ENCODE measurements around the gene NCMAP. TPM values are rescaled to one million over a fixed set of nuclear protein-coding genes. Genes with fewer than 3 reads are reported as not detected.

Gene NCMAP
- total and polyA plus RNA-seq, 2 of the 4 experiments (the other 2 are of a cell fraction) = not detected

DNA sequence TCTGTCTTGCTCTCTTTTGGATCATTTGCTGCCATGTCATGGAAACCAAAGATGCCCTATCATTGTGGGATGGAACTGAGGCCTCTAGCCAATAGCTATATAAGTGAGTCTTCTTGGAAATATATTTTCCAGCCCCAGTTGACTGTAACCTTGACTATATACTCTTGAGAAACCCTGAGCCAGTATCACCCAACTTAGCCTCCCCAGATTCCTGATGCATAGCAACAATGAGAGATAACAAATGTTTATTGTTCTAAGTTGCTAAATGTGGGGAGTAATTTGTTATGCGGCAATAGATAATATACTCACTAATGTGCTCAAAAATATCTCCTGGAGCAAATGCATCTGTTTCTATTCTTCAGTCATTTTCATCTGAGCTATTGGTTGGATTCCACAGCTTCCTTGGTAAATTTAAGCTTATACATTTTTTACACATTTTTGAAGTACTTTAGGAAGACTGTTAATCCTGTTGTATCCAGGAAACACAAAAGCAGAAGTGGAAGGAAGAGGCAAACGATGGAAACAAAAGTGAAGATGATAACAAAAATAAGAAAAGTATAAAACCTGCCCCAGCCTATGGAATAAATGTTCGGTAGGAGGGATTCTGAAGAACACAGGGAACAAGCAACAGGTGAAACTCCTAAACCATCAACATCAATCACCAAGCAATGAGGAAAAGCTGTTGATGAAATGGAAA, 80.9 kb downstream of the NCMAP start:
- H3K27me3 ChIP-seq (ENCODE audit: control insufficient read depth, insufficient read depth, low read length) = peaks cover 14% of the 10 kb centered on the region
- H3K4me3 ChIP-seq (ENCODE audit: insufficient read depth, low read depth, low read length) = no peak overlapping the region
- no peak overlapping the region for H3K56ac ChIP-seq (ENCODE audit: extremely low read depth, insufficient read depth, low read length)
- no peak overlapping the region for H3K27ac ChIP-seq (ENCODE audit: insufficient read depth, low read length)
- WGBS, 2 experiments (ENCODE audit: extremely low coverage in 2 of 2, insufficient read length in 1 of 2) = no CpG with 5 or more reads among the region's 3 CpGs
- POLR2A ChIA-PET (ENCODE audit: unreplicated experiment) = no interaction called here
- H3K9me3 ChIP-seq (ENCODE audit: control insufficient read depth, insufficient read depth, low read length) = no peaks in the 10 kb centered on the region
- H3K23ac ChIP-seq (ENCODE audit: low read depth, low read length) = no peak overlapping the region
- no peak overlapping the region for H2BK5ac ChIP-seq (ENCODE audit: low read depth, low read length, poor library complexity, severe bottlenecking)
- H2BK120ac ChIP-seq (ENCODE audit: low read depth, low read length) = no peak overlapping the region
- dilution Hi-C loops (cut with HindIII; ENCODE audit: low sequenced_read_pairs, unreplicated experiment) = no loop called here
- peaks cover 5% of the 10 kb centered on the region for H3K4me1 ChIP-seq (ENCODE audit: control insufficient read depth, insufficient read depth, low read length)
- no peak overlapping the region for H3K4me2 ChIP-seq (ENCODE audit: low read depth, low read length)
- intact Hi-C loops (cut with micrococcal nuclease) = loop anchor here (5.0 kb wide), 1 partner anchor 95 kb away; no protein-coding TSS in a partner anchor
- ATAC-seq (ENCODE audit: low read depth) (no peak), DNase-seq (no peak)
- no peak overlapping the region for H2BK15ac ChIP-seq (ENCODE audit: low read depth, low read length)
- H3K9me1 ChIP-seq (ENCODE audit: insufficient read depth, low read length) = peaks cover 6% of the 10 kb centered on the region
- H3K14ac ChIP-seq (replicated peaks; ENCODE audit: low read depth, low read length) = no peak overlapping the region
- no peak overlapping the region for H3K9ac ChIP-seq (ENCODE audit: low read depth, low read length)
- CTCF ChIA-PET = interaction anchor here (0.7 to 1.2 kb wide), 2 partner anchors 95 to 793 kb away, joined by 3 read pairs; no protein-coding TSS in a partner anchor
- H2BK20ac ChIP-seq (ENCODE audit: low read depth, low read length) = no peak overlapping the region
- H3K79me1 ChIP-seq (ENCODE audit: low read depth in 1 of 2, low read length in 2 of 2) = peaks cover 5 to 7% of the 10 kb centered on the region in 2 experiments; a peak in 3 of 4 replicates
- TF ChIP-seq, protein P1, sequence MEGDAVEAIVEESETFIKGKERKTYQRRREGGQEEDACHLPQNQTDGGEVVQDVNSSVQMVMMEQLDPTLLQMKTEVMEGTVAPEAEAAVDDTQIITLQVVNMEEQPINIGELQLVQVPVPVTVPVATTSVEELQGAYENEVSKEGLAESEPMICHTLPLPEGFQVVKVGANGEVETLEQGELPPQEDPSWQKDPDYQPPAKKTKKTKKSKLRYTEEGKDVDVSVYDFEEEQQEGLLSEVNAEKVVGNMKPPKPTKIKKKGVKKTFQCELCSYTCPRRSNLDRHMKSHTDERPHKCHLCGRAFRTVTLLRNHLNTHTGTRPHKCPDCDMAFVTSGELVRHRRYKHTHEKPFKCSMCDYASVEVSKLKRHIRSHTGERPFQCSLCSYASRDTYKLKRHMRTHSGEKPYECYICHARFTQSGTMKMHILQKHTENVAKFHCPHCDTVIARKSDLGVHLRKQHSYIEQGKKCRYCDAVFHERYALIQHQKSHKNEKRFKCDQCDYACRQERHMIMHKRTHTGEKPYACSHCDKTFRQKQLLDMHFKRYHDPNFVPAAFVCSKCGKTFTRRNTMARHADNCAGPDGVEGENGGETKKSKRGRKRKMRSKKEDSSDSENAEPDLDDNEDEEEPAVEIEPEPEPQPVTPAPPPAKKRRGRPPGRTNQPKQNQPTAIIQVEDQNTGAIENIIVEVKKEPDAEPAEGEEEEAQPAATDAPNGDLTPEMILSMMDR (conservative IDR thresholded peaks at IDR 0.05; ENCODE audit: low read depth, low read length) = no peak
- no peak for TF ChIP-seq MXI1 (IDR thresholded peaks at IDR 0.05; ENCODE audit: borderline replicate concordance, low read depth, low read length)
- no peak for TF ChIP-seq MAZ (IDR thresholded peaks at IDR 0.05; ENCODE audit: borderline replicate concordance, low read depth, low read length)
- no peak for TF ChIP-seq SMC3 (IDR thresholded peaks at IDR 0.05; ENCODE audit: low read depth, low read length)
- no peak for TF ChIP-seq BHLHE40 (IDR thresholded peaks at IDR 0.05; ENCODE audit: low read depth, low read length)
- no peak for TF ChIP-seq RCOR1 (IDR thresholded peaks at IDR 0.05; ENCODE audit: insufficient replicate concordance, low read length)
- TF ChIP-seq FOS (IDR thresholded peaks at IDR 0.05; ENCODE audit: low read depth, low read length) = no peak
- H4K20me1 ChIP-seq (ENCODE audit: insufficient read depth, low read length) = no peaks in the 10 kb centered on the region
- no peak overlapping the region for H4K91ac ChIP-seq (ENCODE audit: insufficient read depth, low read depth, low read length)
- no peak overlapping the region for H3K4ac ChIP-seq (ENCODE audit: low read depth, low read length)
- in situ Hi-C loops (cut with MboI; ENCODE audit: low sequenced_read_pairs) = loop anchor here (10.0 kb wide), 1 partner anchor 242 kb away; no protein-coding TSS in a partner anchor
- no peak overlapping the region for H3K18ac ChIP-seq (ENCODE audit: low read depth, low read length)
- H3K36me3 ChIP-seq (ENCODE audit: control insufficient read depth, insufficient read depth, low read length) = no peaks in the 10 kb centered on the region
- no TSS peak for BruUV-seq (replicated peaks)
- no peak overlapping the region for H2AK9ac ChIP-seq (replicated peaks; ENCODE audit: low read depth, low read length, poor library complexity)
- no peak overlapping the region for H2AFZ ChIP-seq (replicated peaks; ENCODE audit: low read length, poor library complexity)
- H4K8ac ChIP-seq (ENCODE audit: low read depth in 2 of 2, low read length in 2 of 2) = no peak overlapping the region
- H2AK5ac ChIP-seq (ENCODE audit: low read depth, low read length) = no peak overlapping the region
- no peak overlapping the region for H4K5ac ChIP-seq (ENCODE audit: low read depth, low read length)
